Peyer's patch (tissue), 4 donors: ENCODE measurements around the gene SLC19A3.

ENCODE experiments used
- CTCF ChIP-seq, 6 experiments: fragments of 450-650 bp in 4 of 6; fragments of 200-600 bp in 2 of 6; sonication (generic) in 1 of 6; IDR thresholded peaks; one replicate each; pipeline ENCODE4 v1.5.1; 2017 to 2019; ENCODE audit warnings: antibody characterized with exemption in 6 of 6, mild to moderate bottlenecking in 3 of 6, moderate library complexity in 1 of 6
- POLR2A ChIP-seq, 2 donors: fragments of 450-650 bp; IDR thresholded peaks; one replicate each; pipeline ENCODE4 v1.5.1; 2017; ENCODE audit warnings: antibody characterized with exemption in 2 of 2, mild to moderate bottlenecking in 2 of 2, moderate library complexity in 2 of 2

GRCh38 chr2:227671170-227671905 is 46.5 kb downstream of the SLC19A3 start:
- TF ChIP-seq CTCF (IDR thresholded peaks at IDR 0.05) (no peak), POLR2A (IDR thresholded peaks at IDR 0.05) (no peak)
